BJ (cell line): ENCODE measurements around the gene BCKDHB. TPM values are rescaled to one million over a fixed set of nuclear protein-coding genes. Genes with fewer than 3 reads are reported as not detected.
"Not testable (repeated sequence)": the region's sequence is repeated elsewhere in the genome, so short reads cannot be mapped to it uniquely, and the experiment has no call there.

Experiments
- CTCF ChIA-PET: fragments of 350-600 bp; formaldehyde crosslinking; extraction: SDS; loops from one replicate; lab custom pipeline; 2021; ENCODE audit warnings: antibody characterized with exemption, inconsistent platforms; lab: Yijun Ruan, JAX
- POLR2A ChIA-PET: fragments of 300-600 bp; sonication (Branson Sonifier 250); formaldehyde crosslinking; extraction: SDS; loops from one replicate; lab custom pipeline; 2021; ENCODE audit warnings: antibody characterized with exemption; lab: Charles Lee
- DNase-seq: peaks from one replicate; pipeline ENCODE4 v3.0.0-alpha.2; 2011; ENCODE audit warnings: low read depth
- H3K27me3 ChIP-seq: 2 replicates; pipeline ENCODE4 v1.6.0; 2011; ENCODE audit warnings: low read length; ENCODE audit not compliant: control insufficient read depth, insufficient read depth
- H3K36me3 ChIP-seq: 2 replicates; pipeline ENCODE4 v1.5.1; 2011; ENCODE audit warnings: low read length; ENCODE audit not compliant: control insufficient read depth, insufficient read depth
- H3K4me3 ChIP-seq: 2 replicates; pipeline ENCODE4 v1.5.1; 2011; ENCODE audit warnings: low read depth, mild to moderate bottlenecking, control low read depth, low read length
- polyA plus RNA-seq: library from polyadenylated mRNA; depleted of rRNA; stranded (reverse); fragments of >200 nt; gene quantifications from 2 replicates; pipeline ENCODE4 v1.2.3, GENCODE V29; 2011
- TF ChIP-seq, protein P1 (sequence below): IDR thresholded peaks from 2 replicates; pipeline ENCODE4 v1.5.1; 2011; ENCODE audit warnings: low read depth, mild to moderate bottlenecking, control low read depth, inconsistent platforms, low read length, moderate library complexity; ENCODE audit not compliant: insufficient read depth

Gene BCKDHB
- polyA plus RNA-seq, 1 experiment, result 8.0 TPM

DNA sequence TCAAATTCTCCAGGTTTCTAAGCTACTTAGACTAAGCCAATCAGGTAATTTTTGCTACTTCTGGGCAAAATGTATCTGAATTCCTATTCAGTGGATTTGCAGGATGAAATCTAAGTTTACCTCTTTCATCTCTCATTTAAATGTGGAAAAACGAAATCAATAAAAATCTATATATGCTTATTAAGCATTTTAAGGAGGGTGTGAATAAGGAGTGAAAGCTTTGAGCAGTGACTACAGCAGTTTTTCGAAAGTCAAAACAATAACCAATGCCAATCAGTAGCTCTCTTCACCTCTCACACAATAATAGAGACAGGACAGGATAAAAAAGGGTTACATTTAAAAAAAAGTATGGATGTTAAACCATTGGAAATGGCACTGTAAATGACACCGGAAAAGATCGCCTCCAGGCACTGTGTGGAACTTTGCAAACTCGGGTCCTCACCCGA, 476 bp upstream of the BCKDHB start:
- POLR2A ChIA-PET, result no interaction called here
- peak overlapping the region; percentile 70 for H3K4me3 ChIP-seq
- H3K36me3 ChIP-seq, result no peaks in the 10 kb centered on the region
- TF ChIP-seq, protein P1, sequence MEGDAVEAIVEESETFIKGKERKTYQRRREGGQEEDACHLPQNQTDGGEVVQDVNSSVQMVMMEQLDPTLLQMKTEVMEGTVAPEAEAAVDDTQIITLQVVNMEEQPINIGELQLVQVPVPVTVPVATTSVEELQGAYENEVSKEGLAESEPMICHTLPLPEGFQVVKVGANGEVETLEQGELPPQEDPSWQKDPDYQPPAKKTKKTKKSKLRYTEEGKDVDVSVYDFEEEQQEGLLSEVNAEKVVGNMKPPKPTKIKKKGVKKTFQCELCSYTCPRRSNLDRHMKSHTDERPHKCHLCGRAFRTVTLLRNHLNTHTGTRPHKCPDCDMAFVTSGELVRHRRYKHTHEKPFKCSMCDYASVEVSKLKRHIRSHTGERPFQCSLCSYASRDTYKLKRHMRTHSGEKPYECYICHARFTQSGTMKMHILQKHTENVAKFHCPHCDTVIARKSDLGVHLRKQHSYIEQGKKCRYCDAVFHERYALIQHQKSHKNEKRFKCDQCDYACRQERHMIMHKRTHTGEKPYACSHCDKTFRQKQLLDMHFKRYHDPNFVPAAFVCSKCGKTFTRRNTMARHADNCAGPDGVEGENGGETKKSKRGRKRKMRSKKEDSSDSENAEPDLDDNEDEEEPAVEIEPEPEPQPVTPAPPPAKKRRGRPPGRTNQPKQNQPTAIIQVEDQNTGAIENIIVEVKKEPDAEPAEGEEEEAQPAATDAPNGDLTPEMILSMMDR, result no peak
- CTCF ChIA-PET, result interaction anchor here (1.3 kb wide), 1 partner anchor 157 kb away, joined by 6 read pairs; no protein-coding TSS in a partner anchor
- DNase-seq, result no peak
- H3K27me3 ChIP-seq, result no peaks in the 10 kb centered on the region; the same call in none of the 2 replicates

DNA sequence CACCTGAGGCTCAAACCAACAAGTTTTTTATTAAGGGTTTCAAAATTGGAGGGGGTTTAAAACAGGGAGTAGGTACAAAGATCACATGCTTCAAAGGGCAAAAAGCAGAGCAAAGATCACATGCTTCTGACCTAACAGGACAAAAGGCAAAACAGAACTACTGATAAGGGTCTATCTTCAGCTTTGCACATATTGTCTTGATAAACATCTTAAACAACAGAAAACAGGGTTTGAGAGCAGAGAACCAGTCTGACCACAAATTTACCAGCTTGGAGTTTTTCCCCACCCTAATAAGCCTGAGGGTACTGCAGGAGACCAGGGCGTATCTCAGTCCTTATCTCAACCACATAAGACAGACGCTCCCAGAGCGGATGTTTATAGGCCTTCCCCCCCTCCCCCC, 16.1 kb downstream of the BCKDHB start:
- H3K4me3 ChIP-seq, POLR2A ChIA-PET, H3K27me3 ChIP-seq, H3K36me3 ChIP-seq, DNase-seq, CTCF ChIA-PET: not testable (repeated sequence)

GRCh38 chr6:80126657-80127345, 20.3 kb downstream of the BCKDHB start:
- ChIA-PET CTCF (no interaction called here), POLR2A (no interaction called here)

DNA sequence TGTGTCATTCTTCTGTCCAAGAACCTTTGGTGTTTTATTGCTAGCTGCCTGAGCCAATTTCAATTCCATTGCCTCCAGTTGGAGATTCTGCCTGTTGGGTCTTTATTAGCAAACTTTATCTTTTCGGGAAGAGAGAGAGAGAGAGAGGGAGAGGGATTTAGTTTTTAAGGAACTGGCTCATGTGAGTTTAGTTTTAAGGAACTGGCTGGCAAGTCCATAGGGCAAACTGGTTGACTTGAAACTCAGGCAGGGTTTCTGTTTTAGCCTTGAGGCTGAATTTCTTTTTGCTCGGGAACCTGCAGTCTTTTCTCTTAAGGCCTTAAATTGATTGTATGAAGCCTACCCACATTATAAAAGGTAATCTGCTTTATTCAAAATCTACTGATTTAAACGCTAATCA, 23.0 kb downstream of the BCKDHB start:
- CTCF ChIA-PET, result no interaction called here
- POLR2A ChIA-PET, result no interaction called here
- DNase-seq, result no peak
- TF ChIP-seq, protein P1, result no peak
- H3K4me3 ChIP-seq, result no peak overlapping the region
- H3K27me3 ChIP-seq, result no peaks in the 10 kb centered on the region
- no peaks in the 10 kb centered on the region for H3K36me3 ChIP-seq

More at GRCh38 chr6:80126657-80127345, 20.3 kb downstream of the BCKDHB start:
- no peak for DNase-seq
- TF ChIP-seq, protein P1, result no peak
- no peaks in the 10 kb centered on the region for H3K36me3 ChIP-seq
- H3K27me3 ChIP-seq, result no peaks in the 10 kb centered on the region
- no peak overlapping the region for H3K4me3 ChIP-seq

- no peak overlapping the region for H3K4me3 ChIP-seq
- no peaks in the 10 kb centered on the region for H3K36me3 ChIP-seq
- POLR2A ChIA-PET, result no interaction called here
- CTCF ChIA-PET, result interaction anchor here (0.6 to 1.5 kb wide), 4 partner anchors 25 to 1621 kb away, joined by 3 to 5 read pairs (median 4); no protein-coding TSS in a partner anchor
- no peak for DNase-seq
- TF ChIP-seq, protein P1, result peak; percentile 52
- H3K27me3 ChIP-seq, result no peaks in the 10 kb centered on the region
Measured at GRCh38 chr6:80133020-80133419, 26.5 kb downstream of the BCKDHB start.
